HepG2 (cell line): ENCODE data around the gene TNFAIP8L1.

Experiments used
- TF ChIP-seq, protein P1 (sequence below): sonication (generic); formaldehyde crosslinking; IDR thresholded peaks from 2 replicates; pipeline ENCODE4 v1.8.0; 2022; ENCODE audit warnings: missing genetic modification reagents, mild to moderate bottlenecking, inconsistent platforms, borderline replicate concordance
- TF ChIP-seq, protein P2 (sequence below): sonication (generic); formaldehyde crosslinking; IDR thresholded peaks from 2 replicates; pipeline ENCODE4 v1.5.0; 2020; ENCODE audit warnings: missing genetic modification reagents, mild to moderate bottlenecking, borderline replicate concordance

DNA sequence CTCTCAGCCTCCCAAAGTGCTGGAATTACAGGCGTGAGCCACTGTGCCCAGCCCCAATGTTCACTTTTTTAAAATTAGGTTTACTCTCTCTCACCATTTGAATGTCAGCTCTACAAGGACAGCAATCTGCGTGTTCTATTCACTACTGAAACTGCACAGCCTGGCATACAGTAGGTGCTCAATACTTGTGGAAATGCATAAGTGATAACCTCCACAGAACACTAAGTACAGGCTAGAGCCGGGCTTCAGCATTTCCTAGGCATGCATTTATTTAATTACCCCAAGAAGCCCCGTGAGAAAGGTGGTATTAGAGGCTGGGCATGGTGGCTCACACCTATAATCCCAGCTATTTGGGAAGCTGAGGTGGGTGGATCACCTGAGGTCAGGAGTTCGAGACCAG is 33.1 kb upstream of the TNFAIP8L1 start:
- TF ChIP-seq, protein P1, sequence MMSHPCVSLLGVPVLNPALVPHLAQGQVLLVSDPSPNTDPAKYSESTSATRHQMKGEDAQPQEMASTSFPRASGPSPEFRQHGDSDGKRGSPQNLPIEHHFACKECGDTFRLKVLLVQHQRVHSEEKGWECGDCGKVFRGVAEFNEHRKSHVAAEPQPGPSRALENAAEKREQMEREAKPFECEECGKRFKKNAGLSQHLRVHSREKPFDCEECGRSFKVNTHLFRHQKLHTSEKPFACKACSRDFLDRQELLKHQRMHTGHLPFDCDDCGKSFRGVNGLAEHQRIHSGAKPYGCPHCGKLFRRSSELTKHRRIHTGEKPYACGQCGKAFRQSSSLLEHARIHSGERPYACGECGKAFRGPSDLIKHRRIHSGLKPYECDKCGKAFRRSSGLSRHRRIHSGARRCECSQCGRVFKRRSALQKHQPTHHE (CRISPR knock-in tag), result no peak
- TF ChIP-seq, protein P2, sequence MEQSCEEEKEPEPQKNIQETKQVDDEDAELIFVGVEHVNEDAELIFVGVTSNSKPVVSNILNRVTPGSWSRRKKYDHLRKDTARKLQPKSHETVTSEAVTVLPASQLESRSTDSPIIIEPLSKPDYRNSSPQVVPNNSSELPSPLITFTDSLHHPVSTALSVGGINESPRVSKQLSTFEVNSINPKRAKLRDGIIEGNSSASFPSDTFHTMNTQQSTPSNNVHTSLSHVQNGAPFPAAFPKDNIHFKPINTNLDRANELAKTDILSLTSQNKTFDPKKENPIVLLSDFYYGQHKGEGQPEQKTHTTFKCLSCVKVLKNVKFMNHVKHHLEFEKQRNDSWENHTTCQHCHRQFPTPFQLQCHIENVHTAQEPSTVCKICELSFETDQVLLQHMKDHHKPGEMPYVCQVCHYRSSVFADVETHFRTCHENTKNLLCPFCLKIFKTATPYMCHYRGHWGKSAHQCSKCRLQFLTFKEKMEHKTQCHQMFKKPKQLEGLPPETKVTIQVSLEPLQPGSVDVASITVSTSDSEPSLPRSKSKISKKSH (CRISPR knock-in tag), result no peak
